GM18502 (cell line): Measurements from ENCODE around the gene CRACDL.

ENCODE experiments used
- ATAC-seq: cut with Tn5 transposase; IDR thresholded peaks from one replicate; pipeline ENCODE4 v1.9.1; 2021; ENCODE audit warnings: mild to moderate bottlenecking; ENCODE audit not compliant: unreplicated experiment, poor library complexity

CRACDL gene

DNA sequence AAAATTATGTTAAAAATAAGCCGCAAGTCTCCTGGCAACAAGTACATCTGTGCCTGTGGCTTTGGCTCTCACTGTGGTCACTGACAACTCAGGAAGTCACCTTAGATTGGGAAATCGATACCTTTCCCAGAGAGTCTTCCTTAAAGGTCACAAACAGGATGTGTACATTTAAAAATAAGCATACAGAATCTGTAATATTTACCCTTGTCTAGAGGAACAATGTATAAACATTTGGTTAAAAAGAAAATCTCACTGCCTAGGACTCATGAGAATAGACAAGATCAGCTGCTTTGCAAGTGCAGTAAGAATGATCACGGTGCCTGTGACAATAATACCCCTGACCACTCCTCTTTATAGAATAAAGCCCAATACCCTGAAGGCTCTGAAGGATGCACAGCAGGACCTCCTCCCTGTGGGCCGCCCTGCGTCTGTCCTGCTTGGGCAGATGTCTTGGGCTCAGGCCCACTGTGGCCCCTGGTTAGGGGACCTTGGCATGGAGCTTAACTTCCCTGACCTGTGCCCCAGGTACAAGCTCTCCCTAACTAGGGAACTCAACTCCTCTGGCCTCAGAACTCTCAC lies 107.1 kb downstream of the CRACDL start:
- no peak for ATAC-seq

DNA sequence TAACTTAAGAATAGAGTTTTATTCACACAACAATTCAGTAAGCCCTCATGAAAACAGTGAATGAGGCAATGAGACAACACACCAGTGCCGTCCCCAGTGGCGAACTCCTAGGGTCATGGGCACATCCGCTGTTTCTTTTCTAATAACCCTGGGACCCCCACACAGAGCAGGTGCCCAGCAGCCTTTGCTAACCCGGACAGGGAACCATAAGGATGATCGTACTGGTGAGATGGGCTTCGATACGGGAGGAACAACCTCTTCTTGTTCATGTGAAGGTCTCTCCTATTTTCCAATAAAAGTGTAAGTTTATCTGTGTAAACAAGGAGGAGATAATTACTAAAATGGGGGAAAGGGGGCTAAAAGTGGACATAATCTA lies 107.7 kb downstream of the CRACDL start:
- ATAC-seq: no peak

DNA sequence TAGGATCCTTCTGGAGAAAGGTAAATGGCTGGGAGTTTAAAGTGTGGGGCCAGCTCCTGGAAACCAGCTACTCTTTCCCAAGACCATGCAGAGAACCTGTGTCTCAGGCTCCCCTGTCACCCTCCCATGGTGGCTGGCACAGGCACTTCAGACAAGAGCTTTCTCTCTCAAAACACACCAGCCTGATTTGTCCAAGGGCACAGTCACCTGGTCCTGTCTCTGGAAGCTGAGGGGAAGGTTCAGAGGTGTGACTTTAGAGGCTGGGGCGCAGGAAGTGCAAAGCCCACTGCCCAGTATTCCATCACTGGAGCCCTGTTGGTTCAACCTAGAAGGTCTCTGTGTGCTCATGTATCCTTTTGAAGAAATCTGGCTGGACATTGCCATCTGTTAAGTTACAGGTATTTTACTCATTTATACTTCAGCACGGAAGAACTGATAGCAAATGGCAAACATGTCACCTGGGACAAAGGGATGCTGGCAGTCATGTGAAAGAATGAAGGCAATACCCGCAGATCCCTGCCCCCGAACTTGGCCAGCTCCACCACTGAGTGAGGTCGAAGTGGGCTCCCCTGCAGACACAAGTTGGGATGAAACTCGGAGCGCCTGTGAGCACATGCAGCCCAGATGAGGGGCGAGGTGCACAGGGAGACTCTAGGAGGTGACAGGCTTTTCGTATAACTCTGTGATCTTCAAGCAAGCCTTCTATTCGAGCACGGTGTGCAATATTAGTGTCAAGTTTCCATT lies 108.2 kb downstream of the CRACDL start:
- no peak for ATAC-seq

DNA sequence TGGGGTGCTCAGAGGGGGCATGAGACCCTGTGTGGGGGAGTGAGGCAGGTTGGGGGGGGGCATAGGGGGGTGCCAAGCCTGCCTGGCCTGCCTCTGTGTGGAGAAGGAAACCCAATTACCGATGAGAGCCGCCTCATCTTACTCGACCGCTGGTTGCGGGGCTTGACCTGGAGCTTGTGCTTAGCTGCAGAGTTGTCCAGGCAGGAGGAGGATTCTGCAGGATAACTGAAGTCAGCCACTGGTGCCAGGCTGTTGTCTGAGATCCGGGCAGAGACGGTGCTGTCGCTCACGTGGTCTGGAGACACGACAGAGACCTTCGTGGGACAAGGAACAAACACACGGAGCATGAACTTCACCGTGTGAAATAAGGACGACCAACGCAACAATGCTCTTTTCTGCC lies 109.2 kb downstream of the CRACDL start:
- ATAC-seq: no peak

DNA sequence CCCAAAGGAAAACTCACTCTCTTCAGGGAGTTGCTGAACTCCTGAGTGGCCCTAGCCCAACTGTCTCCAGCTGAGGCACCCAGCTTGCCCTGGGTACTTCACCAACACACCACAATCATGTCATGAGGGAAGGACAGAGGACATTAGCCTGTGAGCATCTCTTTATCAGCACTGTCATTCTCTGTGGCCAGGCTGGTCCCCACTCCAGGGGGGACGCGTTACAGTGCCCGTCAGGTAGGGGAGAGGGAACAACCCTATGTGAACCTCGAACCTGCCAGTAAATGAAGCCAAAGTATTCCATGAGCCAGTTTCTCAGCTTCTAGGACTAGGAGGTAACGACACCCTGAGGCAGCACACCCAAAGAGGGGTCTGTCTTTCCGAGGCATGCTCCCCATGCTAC lies 110.2 kb downstream of the CRACDL start:
- ATAC-seq: no peak

DNA sequence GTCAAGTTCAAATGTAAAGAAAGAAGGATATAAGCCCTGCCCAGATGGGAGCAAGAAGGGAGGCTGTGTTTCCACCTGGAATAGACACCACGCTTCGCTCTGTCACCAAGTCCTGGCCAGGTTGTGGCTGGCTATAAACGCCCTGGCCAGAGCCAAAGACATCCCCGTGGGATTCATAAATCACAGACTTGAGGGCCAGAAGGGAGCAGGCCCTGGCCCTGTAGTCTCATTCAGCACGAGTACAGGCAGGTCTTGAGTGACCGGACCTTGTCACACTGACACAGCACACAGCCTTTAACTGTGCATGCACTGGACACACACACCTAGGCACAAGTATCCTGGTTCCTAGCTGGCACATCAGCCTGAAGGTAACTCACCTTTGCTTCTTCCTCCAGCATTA lies 110.6 kb downstream of the CRACDL start:
- no peak for ATAC-seq

DNA sequence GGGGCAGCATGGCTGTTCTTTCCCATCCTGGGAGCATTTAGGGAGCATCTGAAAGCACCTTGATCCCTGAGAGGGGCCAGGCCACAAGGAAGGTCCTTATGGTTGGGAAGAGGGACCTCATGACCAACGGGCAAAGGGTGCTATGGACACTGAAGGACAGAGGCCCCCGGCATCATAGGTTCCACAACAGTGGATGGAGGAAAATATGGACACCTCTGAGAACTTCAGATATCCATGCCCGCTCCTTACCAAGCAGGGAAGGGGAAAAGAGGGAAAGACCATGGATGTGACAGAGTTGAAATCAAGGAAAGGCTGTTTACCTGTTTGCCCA lies 111.0 kb downstream of the CRACDL start:
- no peak for ATAC-seq

DNA sequence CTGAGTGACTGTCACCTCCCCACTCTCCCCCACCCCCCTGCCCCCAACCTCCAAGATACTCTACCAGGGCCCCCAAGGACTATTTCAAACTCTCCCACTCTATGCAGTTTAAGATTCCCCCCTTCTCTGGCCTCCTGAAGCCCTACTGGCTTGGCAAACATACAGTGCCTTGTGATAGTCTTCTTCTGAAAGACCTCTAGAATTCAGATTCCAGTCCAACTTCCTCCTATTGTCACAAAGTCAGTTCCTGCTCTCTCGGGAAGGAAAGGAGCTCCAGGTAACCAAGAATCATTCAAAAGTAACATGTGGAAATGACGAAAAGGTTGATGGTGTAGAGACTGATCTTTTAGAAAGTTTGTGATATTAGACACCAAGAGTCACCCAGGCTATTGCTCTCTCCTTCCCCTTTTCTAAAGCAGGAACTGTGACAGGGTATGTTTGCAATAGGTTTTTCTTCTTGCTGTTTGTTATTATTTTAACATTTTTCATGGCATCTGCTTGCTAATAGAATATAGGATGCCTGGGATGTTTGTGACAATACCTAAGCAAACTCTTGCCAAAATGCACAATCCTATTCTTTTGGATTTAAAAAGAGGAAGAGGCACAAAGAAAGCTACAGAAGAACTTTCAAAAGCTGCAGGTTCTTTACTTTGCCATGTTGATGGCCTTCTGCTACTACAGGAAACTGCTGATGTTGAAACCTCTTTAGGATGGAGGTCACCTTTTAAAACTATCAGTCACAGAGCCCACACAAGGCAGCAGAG lies 111.6 kb downstream of the CRACDL start:
- no peak for ATAC-seq

DNA sequence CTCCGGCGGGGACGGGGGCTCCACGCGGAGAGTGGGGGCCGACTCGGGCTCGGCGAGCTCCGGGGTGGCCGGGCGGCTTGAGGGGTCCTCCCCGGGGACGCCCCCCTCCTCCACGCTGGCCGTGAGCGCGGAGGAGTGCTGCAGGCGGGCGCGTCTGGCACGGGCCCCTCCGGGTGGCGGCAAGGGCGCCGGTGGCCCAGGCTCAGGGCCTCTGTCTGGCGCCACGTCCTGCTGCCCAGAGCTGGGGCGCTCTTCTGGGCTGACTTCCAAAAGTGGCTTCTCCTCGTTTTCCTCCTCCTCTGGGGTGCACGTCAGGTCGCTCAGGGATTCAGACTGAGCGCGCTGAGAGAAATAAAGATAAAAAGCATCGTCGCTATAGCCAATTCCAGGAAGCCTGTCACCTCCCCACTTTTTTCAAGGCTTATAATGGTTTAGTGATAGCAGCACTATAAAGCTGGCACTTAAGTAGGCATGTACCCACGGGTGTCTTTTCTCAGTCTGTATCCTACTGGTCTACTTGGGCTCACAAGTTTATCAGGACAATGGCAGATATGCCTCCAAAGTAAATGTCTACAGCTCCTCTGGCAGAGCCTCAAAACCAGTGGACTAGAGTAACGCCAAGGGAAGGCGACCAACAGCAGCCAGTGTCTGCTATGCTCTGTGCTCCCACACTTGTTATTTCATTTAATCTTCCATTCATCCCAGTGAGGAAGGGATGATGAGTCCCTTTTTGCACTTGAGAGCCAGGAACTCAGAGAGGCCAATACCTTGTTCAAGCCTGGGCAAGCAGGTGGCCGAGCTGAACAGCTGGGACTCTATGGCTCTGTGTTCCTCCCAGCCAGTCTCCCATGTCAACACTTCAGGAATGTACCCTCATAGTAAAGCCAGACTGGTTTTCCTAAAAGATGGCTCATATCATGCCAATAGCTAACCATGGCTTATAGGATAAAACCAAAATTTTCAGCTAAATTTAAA lies 112.5 kb downstream of the CRACDL start:
- no peak for ATAC-seq

DNA sequence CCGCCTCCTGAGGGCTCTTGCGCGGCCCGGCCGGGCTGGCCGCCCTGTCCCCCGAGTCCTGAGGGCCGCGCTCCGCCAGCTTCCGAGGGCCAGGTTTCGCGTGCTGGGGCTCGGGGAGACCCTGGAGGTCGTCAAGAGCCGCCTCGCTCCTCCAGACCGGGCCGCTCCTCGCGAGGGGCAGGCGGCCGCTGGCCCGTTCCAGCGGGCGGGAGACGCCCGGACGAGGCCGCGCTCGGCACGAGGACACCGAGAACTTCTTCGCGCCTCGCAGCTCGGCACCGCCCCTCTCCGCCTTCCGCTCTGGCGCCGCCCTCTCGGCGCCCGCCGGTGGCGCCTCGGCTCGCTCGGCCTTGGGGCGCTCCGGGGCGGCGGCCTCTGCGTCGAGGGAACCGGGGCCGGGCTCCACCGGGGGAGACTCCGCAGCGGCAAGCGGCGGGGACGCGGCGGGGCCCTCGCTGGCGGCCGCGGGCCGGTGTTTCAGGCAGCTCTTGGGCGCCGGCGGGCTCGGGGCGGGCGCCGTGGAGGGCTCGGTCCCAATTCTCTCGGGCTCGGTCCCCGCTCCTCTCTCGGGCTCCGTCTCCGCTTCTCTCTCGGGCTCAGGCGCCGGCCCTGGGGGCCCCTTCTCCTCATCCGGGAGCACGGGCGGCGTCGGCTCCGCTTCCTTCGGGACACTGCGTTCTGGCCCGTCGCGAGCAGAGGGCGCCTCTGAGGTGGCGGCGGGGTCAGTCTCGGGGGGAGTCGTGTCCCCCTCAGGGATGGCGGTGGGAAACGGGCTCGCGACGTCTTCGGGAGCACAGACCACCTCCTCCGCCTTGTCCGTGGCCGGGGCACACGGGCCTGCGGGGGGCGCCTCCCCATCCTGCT lies 113.5 kb downstream of the CRACDL start:
- ATAC-seq: no peak

DNA sequence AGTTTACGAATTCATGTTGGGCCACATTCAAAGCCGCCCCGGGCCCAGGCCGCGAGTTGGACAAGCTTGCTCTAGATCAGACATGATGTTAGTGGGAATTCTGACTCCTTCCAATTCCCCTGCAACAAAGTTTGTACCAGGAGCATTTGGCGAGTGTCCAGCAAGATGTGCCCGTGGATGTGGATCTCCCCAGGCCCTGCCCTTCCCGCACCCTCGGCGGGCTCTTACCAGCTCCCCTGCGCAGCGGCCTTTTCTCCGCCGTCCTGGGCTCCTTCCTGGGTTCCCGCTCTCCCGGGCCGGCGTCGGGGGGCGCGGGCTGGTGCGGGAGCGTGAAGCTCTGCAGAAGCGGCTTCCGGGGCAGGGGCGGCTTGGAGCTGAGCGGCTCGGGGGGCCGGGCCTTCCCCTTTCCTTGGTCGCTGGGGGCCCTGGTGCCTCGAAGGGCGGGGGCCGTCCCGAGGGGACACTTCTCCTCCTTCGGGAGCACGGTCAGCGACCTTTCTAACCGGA lies 114.3 kb downstream of the CRACDL start:
- no peak for ATAC-seq

DNA sequence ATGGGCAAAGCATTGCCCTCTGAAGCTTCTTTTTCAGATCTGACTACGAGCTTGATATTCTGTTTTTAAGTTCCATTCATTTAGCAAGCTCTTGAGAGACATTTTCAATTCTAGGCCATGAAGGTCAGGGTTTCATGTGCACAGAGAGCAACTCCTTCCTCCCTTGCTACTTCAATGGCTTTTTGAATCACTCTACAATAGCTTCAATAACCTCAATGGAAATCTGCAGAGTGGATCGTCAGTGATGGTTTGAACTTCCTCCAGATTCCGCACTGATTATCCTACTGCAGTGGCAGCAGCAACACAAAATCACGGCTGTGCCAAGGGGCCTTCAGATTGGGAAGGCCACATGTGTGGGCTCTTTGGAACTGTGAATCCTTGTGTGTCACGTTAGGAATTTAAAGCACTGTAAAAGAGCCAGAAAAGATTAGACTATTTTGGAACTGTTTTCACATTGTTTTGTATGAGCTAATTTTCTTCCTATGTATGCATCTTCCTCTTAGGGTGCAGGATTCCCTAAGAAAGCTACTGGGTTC lies 116.7 kb downstream of the CRACDL start:
- ATAC-seq: no peak

DNA sequence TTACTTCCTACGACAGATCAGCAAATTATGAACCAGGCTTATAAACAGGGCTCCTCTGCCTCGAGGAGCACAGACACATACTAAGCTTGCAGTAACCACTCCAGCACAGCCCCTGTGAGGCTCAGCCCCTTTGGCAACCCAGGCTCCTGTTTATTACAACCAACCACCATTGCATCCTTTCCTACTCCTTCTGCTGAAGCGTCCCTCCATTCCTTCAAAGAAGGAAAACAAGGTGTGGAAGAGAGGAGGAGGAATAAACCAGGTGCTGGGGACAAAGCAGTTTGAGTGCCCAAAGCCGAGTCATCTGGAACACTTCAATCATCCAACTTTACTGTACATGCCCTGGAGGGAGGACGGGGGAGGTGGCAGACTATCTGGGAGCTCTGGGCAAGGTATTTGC lies 117.9 kb downstream of the CRACDL start:
- ATAC-seq: no peak

DNA sequence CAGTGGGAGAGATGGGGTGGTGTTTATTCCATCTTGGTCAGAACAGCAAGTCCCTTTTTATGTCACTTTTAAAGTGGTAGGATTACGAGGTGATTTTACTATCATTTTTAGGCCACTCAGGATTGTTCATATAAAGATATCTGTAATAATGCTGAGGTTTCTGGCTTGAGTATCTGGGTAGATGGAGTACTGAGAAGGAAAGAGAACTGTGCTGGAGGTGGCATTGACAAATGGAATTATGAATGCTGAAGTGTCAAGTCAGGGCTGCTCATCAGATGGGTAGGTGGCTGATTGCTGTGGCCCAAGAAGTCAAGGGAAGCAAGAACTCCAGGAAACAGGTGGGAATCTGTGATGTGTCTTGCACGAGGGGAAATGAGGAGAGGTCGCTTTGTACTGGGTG lies 119.7 kb downstream of the CRACDL start:
- ATAC-seq: no peak

DNA sequence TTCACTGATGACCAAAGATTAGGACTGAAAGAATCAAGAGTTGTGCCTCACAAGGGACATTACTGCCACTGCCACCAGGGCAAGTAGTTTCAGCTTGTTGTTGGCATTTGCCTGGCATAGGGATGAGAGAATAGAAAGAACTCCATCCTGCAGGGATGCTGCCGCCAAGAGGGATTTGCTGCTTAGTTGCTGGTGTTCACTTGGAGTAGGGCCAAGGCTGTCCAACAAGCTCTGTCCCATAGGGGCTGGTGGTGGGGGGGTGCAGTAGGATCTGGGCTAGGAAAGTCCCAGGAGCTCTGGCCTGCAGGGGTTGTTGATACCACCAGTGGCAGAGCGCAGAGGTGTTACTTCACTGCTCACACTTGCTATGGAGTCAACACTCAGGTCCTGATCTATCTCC lies 120.2 kb downstream of the CRACDL start:
- ATAC-seq: no peak

DNA sequence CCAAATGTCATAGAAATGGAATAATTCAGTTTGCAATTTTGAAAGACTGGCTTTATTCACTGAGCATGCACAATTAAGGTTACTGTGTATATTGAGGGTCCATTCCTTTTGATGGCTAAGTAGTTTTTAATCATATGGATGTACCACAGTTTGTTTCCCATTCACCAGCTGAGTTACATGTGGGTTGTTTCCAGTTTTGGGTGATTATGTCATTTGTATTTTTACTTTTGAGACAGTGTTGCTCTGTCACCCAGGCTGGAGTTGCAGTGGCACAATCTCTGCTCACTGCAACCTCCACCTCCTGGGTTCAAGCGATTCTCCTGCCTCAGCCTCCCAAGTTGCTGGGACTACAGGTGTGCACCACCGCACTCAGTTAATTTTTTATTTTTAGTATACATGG lies 124.3 kb downstream of the CRACDL start:
- ATAC-seq: no peak

DNA sequence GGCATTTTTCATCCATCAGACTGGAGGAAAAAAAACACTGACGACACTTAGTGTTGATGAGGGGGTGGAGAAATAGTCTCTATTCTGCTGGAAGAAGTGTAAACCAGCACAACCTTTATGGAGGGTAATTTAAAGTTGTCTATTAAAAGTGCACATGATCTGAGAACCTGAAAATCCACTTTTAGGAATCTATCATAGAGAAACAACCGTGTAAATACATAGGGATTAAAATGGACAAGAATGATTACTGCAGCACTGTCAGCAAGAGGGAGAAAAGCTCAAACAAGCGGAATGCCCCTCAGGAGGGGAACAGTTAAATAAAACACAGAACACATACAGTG lies 125.5 kb downstream of the CRACDL start:
- ATAC-seq: no peak

DNA sequence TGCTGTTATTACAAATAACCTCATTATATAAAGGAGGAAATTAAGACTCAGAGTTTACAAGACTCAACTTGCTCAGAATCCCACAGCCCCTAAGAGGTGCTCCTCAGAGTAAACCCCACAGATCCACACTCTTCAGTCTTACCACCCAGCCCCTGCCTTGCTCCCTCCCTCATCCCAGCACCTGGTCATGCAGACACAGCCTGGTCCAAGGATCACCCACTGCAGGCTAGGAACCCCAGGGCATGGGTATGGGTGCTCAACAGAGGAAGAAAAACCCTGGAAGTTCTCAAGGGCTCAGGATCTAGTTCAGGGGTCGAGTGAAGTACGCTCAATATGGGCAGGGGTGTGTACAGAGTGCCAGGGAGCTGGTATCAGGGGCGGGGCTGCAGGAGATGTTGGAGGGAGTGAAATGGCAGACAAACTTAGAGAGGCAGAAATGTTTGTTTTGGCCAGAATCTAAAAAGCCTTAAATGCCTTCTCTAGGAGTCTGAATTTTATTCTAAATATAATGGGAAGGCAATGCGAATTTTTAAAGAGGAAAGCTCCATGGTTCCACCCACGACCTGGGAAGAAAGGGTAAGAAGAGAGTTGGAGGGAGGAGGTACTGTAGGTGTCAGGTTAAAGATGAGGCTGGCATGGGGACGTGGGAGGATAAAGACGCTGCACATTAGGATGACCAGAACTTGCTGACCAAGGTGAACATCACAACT lies 126.0 kb downstream of the CRACDL start:
- no peak for ATAC-seq

DNA sequence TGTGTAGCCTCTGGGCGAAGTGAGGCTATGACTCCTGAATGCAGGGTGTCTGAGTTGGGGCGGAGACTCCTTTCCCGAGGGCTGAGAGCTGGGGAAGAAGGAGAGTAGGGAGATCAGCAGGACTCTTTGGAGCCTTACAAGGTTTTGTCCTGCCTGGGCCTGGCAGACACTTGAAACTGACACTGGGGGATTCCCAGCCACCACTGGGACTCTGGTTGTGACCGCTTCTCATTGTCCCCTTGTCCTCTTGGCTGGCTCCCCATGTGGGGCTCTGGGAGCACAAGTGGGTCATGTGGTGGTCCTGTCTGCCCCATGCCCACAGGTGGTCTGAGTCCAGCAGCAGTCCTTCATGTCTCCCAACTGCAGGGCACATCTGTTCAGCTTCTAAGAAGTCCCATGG lies 126.9 kb downstream of the CRACDL start:
- ATAC-seq: no peak
